Measurements from ENCODE around the gene PSME1.

DNA sequence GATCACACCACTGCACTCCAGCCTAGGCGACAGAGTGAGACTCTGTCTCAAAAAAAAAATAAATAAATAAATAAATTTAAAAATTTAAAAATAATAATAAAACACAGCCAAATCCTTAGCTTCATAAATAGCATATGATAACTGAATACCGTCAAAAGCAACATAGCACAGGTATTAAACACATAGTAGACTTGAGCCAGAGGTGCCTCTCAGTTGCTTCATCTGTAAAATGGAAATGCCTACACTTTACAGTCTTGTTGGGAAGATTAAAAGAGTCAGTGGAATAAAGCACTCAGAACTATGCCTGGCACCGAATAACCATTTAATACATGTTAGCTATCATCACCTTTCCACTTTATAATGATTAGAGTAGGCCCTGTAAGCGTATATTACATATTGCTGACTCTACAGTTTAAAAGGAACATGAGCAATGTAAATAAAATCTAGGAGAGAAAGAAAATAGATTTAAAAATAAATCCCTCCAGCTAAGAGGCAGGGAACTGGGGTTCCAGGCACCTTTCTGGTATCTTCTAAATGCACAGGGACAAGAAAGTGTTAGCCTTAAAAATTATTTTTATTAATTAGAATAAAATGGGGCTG, 29.2 kb upstream of the PSME1 start:
- TF ChIP-seq, protein P1, sequence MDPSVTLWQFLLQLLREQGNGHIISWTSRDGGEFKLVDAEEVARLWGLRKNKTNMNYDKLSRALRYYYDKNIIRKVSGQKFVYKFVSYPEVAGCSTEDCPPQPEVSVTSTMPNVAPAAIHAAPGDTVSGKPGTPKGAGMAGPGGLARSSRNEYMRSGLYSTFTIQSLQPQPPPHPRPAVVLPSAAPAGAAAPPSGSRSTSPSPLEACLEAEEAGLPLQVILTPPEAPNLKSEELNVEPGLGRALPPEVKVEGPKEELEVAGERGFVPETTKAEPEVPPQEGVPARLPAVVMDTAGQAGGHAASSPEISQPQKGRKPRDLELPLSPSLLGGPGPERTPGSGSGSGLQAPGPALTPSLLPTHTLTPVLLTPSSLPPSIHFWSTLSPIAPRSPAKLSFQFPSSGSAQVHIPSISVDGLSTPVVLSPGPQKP (IDR thresholded peaks at IDR 0.05; ENCODE audit: low read depth, low read length), result no peak
- TF ChIP-seq, protein P2, sequence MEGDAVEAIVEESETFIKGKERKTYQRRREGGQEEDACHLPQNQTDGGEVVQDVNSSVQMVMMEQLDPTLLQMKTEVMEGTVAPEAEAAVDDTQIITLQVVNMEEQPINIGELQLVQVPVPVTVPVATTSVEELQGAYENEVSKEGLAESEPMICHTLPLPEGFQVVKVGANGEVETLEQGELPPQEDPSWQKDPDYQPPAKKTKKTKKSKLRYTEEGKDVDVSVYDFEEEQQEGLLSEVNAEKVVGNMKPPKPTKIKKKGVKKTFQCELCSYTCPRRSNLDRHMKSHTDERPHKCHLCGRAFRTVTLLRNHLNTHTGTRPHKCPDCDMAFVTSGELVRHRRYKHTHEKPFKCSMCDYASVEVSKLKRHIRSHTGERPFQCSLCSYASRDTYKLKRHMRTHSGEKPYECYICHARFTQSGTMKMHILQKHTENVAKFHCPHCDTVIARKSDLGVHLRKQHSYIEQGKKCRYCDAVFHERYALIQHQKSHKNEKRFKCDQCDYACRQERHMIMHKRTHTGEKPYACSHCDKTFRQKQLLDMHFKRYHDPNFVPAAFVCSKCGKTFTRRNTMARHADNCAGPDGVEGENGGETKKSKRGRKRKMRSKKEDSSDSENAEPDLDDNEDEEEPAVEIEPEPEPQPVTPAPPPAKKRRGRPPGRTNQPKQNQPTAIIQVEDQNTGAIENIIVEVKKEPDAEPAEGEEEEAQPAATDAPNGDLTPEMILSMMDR (IDR thresholded peaks at IDR 0.05 in 2 of 3, conservative IDR thresholded peaks at IDR 0.05 in 1 of 3; ENCODE audit: control insufficient read depth in 2 of 3, extremely low read depth in 1 of 3, insufficient read depth in 1 of 3, low read depth in 3 of 3, low read length in 3 of 3), result no peak
- no peak for TF ChIP-seq SPI1 (IDR thresholded peaks at IDR 0.05; ENCODE audit: borderline replicate concordance, insufficient read depth, low read depth, low read length)
- TF ChIP-seq HDAC6 (IDR thresholded peaks at IDR 0.05; ENCODE audit: unreplicated experiment), result no peak
- TF ChIP-seq POLR2A (IDR thresholded peaks at IDR 0.05; ENCODE audit: low read depth, low read length), result no peak
- TF ChIP-seq NBN (IDR thresholded peaks at IDR 0.05), result no peak
- no peak for TF ChIP-seq MXI1 (IDR thresholded peaks at IDR 0.05; ENCODE audit: low read depth, low read length)
- TF ChIP-seq, protein P3, sequence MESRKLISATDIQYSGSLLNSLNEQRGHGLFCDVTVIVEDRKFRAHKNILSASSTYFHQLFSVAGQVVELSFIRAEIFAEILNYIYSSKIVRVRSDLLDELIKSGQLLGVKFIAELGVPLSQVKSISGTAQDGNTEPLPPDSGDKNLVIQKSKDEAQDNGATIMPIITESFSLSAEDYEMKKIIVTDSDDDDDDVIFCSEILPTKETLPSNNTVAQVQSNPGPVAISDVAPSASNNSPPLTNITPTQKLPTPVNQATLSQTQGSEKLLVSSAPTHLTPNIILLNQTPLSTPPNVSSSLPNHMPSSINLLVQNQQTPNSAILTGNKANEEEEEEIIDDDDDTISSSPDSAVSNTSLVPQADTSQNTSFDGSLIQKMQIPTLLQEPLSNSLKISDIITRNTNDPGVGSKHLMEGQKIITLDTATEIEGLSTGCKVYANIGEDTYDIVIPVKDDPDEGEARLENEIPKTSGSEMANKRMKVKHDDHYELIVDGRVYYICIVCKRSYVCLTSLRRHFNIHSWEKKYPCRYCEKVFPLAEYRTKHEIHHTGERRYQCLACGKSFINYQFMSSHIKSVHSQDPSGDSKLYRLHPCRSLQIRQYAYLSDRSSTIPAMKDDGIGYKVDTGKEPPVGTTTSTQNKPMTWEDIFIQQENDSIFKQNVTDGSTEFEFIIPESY (IDR thresholded peaks at IDR 0.05), result no peak
- TF ChIP-seq SUPT20H (IDR thresholded peaks at IDR 0.05; ENCODE audit: borderline replicate concordance, control insufficient read depth, low read depth, low read length), result no peak
- TF ChIP-seq MYB (IDR thresholded peaks at IDR 0.05; ENCODE audit: borderline replicate concordance, low read depth, low read length), result no peak
- no peak for TF ChIP-seq RAD21 (IDR thresholded peaks at IDR 0.05; ENCODE audit: insufficient read depth, low read depth, low read length)
- no peak for TF ChIP-seq POLR2AphosphoS5 (IDR thresholded peaks at IDR 0.05; ENCODE audit: low read length)
